Amygdala (tissue), 56 donors: Measurements from ENCODE around the gene TTC34.

ENCODE experiments used
- DNase-seq, 56 donors: peaks; one replicate each; lab custom pipeline; 2025; lab: John Stamatoyannopoulos, UW

The TTC34 gene

DNA sequence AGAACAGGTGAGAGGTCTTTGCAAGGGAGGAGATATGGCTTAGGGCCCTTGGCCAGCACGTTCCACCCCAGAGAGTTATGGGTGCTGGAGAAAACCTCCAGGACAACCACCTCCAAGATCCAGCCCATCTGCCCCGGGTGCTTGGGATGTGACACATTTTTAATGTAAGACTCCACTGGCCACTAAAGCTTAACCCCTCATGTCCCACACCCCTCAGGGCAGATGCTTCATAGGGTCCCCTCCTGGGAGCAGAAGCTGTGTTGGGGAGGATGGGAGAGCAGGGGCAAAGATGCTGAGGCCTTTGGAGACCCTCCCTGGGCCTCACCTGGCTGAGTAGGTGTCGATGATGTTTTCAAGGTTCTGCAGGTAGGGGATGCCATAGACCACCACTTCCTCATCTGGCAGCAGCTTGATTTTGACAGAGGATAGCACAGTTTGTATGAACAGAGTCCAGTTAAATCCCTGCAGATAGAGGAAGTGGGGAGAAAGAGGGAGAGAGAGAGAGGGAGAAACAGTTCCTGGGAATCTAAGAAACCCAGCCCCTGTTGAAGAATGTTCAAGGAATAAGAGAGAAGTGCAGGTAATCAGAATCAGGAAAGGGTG is 203.1 kb downstream of the TTC34 start:
- DNase-seq: no peak

DNA sequence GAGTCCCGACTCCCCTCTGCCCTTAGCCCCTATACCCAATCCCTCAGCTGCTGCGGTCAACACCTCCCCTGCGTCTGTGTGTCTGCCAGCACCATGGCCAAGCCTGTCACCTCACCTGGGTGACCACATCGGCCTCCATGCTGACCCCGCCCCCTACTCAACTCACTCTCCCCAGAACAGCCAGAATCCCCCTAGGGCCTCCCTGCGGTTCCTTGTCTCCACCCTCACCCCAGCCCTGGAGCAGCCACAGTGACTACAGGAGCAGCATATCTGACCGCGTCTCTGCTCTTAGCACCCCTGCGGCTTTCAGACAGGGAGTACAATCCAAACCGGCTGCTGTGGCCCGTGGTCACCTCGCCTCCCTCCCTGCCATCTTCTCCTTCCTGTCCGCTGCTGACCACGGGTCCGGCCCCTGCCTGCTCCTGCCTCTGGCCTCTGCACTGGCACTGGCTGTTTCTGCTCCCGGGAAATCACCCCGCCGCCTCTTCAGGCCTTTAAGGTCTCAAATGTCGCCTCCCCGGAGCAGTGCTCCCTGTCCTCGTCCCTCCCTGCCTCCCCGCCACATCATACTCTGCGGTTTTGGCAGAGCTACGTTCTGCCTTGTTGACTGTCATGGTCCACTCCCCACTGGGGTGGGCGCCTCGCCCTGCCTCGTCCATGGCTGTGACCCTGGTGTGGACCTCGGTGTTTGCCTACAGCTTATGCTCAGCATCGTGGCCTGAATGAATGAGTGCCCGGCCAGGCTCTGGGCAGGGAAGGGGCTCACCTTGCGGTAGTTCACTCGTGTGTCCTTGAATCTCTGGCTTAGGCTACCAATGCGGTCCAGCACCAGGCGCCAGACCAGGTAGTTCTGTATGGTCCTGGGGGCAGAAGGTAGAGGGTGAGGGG is 203.8 kb downstream of the TTC34 start:
- no peak for DNase-seq

DNA sequence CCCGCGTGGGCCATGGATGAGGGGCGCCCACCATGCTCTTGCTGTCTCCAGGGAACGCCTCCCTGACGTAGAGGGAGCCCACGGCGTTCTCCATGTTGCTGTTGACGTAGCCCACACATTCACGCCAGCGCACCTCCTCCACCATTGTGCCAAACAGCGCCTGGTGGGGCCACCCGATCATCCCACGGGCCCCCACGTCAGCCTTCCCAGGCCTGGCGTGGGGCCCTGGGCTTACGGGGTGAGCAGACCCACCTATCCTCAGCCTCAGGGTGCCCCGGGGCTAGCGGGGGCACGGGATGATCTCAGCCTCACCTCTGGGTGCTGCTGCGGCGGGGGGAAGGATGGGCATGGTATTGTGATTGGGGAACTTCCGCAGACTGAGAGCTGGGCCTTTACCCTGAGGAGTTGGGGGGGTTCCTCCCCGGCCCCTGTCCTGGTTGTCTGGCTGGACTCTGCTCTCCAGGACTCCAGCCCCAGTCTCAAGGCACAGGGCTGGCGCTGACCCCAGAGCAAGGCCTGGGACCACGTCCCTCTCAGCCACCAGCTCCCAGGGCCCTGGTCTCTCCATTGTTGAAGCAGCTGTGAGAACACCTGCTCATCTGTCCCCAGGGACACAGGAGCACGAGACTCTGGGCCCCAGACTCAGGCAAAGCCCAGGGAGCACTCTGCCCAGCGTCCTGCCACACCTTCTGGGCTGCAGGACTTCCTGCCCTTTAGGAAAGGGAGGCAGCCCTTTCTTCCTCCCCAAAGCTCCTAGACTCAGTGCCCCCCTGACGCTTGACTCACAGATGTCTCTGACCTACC is 204.8 kb downstream of the TTC34 start:
- DNase-seq: no peak

DNA sequence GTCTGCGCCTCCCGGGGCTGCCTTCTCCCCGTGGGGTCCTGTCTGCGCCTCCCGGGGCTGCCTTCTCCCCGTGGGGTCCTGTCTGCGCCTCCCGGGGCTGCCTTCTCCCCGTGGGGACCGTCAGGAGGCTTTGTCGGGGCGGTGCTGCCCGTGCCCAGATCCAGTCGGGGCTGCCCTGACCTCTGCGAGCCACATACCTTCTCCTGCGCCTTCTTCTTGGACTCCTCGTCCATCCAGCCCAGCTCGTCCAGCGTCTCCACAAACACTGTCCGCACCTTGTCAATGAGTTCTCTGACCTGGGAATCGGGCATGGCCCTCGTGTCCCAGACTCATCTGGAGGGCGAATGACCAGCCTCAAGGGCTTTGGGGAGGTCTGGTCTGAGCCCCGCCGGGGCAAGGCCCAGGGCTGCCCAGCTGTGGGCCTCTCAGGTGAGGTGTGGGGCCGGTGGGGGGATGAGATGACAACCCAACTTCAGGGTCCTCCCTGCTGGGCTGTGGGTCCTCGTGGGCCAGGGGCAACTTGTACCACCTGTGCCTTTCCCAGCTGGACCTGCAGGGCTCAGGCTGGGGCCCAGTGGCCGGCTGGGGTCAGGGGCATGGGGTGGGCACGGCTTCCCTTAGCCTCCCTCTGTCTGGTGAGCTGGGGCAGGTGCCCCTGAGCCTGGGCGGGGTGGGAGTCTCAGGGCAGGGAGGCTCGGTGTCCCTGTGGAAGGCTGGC is 205.5 kb downstream of the TTC34 start:
- no peak for DNase-seq

DNA sequence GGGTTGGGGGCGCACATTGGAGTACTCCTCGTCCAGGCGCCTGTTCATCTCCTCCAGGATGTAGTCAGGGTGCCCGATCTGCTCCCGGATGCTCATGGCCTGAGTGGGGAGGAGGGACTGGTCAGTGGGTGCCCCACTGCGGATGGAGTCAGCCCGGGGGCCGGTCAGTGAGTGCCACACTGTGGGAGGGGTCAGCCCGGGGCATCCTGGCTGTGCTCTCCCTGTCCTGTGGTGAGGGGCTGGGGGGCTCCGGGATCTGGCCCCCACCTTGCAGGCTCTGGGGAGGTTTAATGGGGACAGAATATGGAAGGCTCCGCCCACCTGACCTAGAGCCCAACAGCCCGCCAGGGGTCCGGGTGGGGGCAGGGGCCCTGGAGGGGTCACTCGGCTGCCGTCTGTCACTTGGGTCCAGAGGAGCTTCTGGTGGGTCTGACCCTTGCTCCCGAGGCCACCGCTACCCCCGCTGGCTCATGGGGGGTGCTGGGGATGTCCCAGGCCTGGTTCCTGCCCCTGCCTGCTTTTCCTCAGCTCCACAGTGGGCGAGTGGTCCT is 206.2 kb downstream of the TTC34 start:
- DNase-seq: no peak

DNA sequence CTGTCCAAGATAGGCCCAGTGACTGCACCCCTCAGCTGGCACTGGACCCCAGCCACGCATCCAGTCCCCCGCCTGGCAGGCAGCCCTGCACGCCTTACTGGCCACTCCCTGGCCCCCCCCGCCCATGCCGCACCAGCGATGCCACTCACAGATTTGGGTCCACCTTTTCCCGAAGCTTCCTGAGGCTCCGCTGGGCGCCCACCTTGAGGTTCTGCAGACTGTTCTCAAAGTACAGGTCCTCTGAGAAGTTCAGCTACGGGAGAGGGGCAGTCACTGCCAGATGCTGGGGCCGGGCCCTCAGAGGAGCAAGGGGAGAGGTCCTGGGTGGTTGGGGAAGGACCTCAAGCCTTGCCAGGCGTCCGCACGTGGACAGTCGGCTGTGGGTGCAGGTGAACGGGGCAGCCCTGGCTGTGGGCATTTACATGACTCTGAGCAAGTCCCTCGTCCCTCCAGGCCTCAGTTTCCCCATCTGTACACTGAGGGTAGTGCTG is 206.8 kb downstream of the TTC34 start:
- no peak for DNase-seq

DNA sequence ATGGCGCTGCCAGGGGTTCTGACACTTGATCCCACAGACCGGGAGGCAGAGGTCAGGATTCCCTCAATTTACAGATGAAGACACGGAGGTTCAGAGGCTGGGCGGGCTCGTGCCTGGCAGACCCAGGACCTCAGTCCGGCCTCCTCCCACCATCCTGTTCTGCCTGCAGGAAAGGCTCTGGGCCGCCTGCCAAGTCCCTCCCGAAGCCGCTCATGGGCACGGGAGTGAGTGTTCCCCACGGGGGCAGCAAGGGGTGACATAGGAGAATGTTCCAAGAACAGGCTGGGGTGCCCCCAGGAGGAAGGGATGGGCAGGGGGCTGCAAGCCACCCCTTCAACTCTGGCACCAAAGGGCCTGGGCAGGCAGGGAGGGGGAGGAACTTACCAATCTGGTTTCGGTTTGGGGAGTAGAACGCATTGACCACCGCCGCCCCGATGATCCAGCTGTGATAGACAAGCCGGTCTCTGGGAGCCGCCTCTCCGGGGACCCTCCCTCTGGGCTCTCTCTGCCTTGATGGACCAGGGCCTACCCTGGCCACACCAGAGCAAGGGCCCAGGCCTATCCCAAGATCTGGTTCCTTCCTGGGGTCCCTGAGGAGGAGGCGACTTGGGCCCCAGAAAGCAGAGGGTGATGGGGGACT is 207.4 kb downstream of the TTC34 start:
- no peak for DNase-seq

DNA sequence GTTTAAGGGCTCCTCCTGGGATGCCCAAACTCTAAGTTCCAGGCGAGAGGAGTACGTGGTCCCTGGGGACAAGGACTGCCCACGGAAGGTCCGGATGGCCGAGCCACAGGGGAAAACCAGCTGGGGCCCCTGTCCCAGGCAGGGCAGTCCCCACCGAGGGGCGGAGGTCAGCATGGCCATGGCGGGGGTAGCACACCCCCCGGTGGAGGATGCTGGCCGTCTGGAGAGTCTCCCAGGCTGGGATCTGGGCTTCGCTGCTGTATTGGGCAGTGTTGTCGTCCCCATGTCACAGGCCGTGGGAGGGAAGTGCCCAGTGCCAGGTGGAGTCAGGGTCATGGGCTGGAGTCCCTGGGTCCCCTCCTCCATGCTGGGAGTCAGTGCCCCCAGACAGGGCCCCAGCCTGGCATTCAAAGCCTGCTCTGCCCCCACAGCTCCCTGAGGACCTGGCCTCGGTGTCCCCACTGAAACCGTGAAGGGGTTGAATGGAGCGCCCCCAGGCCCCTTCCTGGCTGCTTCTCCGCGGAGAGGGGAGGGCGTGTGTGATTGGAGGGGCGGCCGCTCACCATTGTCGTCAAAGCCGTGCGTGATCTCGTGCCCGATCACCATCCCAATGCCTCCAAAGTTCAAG is 208.1 kb downstream of the TTC34 start:
- no peak for DNase-seq

DNA sequence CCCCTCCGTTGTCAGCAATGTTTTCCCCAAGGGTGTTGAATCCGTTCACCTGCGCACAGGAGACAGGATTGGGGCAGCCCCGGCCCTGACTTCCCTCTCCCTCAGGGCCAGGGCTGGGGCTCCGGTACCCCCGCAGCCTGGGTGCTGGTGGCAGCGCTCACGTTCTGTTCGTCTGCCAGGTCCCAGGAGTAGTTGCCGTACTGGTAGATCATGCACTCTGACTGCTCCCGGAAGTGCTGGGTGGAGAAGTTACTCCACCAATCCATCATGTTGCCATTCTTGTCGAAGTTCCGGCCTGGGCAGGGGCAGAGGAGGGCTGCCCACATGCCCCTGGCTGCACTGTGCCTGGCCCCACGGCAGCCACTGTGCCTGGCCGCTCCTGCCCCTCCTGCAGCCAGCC is 208.8 kb downstream of the TTC34 start:
- no peak for DNase-seq

DNA sequence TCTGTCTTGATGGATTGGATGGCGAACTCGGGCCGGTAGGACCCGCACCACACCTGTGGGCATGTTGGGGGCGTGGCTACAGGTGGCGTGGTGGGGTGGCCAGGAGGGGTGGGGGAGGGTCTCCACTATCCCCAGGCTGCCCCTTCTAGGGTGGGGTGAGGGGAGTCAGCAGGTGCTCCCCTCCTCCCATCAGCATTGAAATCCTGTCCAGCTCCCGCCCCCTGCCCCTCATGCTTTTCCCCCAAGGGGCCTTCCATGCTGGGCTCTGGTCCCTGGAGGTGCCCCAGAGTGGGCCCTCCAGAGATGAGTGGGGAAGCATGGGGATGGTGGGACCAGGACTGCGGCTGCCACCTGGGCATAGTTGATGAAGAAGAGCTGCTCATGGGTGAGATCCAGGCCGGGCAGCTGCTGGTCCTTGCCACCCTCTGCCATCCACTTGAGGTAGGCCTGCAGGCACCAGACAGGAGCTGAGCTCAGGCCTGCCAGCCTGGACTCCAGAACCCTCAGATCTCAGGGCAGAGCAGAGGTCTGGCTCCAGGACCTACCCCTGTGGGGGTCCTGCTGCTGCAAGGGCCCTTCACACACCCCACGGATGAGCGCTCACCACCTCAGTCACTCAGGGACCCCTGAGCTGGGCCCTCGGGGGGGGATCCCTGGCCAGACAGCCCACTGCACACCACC is 209.8 kb downstream of the TTC34 start:
- DNase-seq: no peak

DNA sequence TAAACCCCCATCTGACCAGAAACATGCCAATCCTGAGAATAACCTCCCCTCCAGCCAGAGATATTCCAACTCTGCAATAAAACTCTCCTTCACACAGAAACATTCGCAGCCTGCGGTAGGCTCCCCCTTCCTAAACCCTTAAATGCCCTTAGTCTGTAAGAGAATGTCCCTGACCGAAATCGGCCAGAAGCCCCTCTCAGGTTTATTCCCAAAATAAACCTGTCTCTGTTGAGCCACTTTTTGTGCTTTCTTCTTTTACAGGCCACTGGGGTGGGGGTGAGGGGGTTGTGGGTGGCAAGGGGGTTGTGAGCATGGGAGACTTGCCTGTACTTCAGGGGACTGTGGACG is 210.3 kb downstream of the TTC34 start:
- no peak for DNase-seq

DNA sequence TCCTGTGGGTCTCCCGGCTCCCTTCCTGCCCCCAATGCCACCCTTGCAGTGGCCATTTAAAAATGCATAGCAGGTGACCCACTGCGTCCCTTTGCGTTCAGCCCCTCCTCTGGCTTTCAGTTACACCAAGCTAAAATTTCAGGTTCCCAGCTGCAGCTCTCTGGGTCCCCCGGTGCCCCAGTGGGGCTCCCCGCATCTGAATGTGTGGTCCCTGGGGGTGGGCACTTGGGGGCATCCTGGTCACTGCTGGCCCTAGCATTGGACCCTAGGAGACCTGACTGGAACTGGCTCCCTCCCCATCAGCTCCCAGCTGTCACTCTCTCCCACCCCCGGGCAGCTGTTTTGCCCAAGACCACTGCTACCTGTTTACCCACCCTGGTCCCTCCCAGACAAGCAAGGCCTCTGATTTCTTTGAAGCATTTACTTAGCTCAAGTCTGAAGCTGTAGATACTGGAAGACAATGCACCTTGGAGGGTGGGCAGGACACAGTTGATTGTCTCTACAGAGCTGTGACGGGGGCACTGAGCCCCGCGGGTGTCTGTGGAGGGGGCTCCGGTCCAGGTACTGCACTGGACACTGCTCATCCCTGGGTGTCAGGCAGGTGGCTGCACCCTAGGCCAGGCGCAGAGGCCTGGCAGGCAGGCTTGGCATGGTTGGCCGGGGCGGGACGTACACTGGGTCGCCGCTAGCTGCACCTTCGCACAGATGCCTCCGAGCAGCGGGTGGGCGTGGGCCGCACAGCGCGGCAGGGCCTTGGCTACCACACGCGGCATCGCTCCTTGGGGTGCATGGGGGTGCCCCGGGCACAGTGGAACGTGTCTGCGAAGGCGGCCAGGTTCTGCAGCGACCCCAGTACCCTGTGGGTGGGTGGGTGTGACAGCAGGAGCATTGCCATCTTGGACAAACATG is 211.0 kb downstream of the TTC34 start:
- DNase-seq: no peak

DNA sequence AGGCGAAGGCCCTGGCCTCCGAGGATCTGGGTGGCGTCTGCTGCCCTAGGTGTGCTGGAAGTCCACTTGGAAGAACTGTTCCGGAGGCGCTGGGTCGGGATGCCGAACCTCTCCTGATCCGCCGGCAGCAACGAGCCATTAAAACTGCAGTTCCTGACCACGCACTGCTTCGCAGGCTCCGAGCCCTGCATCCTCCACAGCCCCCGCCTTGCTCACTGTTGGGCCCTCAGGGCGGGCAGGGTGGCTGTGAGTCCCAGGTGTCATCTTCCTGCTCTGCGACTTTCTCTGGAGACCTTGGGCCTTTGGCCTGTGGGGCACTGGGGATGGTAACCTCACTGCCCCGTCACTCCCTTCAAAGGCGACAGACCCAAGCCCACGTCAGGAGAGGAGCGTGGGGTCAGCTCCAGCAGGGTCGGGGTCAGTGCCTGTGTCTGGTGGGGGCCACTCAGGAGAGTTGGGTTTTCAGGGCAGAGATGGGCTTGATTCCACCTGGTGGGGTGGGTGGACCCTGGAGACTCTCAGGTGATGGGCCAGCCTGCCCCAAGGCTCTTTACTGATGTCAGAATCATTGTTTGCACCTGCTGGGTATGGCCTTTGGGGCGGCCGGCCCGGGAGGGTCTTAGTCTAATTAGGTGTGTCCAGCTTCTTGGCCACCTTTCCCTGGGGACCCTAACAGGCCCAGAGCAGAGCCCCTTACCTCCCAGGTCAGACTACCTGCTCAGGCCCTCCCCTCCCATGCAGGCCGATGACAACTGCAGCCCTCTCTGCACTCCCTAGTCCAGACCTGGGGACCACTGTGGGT is 211.9 kb downstream of the TTC34 start:
- DNase-seq: no peak

DNA sequence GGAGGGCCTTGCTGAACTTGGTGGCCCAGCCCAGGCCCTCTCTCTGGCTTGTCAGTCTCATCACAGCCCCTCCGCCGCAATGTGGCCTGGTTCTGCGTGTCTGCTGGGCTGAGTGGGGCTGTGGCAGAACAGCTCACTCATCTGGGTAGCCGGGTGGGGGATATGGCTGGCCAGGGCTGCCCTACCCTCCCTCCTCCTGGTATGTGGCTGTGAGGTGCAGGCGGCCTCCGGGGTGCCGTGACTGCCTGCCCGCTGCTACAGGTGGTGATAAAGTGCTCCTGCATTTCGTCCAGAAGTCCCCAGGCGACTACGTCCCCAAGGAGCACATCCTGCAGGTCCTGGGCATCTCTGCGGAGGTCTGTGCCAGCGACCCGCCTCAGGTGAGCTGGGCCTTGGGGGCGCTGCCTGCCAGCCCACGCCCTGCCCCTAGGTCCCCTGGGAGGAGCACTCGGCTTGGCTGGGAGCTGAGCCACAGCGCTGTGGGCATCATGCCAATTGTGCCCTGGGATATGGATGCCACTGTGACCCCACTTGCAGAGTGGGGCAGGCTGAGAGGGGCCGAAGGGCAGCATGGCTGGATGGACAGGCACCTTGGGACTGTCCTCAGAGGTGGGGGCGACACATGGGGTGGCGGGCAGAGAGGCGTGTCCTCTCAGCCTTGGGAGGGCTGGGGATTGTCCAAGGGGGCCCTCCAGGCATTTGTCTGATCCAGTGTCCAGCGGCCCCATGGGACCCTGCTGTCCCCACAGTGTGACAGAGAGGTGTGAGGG is 212.6 kb downstream of the TTC34 start:
- DNase-seq: no peak

DNA sequence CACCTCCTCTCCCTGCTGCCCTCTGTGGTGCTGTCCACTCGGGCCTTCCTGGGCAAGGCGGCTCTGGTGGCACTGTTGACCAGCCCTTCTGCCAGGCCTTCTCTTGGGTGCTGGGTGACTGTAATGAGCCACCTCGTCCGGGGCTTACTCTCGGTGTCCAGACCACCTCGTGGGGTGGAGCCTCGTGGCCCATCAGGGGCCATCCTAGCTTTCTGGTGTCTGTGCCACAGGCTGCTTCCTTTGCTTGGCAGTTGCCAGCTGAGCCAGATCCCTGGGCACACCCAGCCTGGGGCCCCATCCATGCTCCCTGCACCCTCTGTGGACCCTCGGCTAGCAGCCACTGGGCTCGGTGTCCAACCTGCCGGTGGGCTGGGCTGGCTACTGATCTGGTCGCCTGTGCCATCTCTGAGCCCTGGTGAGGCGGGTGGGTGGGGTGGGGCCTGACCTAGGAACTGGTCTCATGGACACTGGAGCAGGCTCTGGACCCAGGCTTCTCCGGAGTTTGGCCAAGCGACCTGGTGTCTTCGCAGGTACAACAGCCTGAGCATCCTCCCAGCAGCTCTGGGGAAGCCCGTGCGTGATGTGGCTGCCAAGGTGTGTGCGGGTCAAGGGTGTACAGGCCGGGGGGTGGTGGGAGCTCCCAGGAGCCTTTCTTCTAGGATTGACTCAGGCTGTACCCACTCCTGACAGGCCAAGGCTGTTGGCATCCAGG is 213.5 kb downstream of the TTC34 start:
- DNase-seq: no peak
